ENCODE data around the gene IGF2BP2. TPM values are rescaled to one million over a fixed set of nuclear protein-coding genes. Genes with fewer than 3 reads are reported as not detected.

The IGF2BP2 gene
- polyA plus RNA-seq, 2 of the 4 experiments (the other 2 are of a cell fraction) = 2.2 to 6.1 TPM

DNA sequence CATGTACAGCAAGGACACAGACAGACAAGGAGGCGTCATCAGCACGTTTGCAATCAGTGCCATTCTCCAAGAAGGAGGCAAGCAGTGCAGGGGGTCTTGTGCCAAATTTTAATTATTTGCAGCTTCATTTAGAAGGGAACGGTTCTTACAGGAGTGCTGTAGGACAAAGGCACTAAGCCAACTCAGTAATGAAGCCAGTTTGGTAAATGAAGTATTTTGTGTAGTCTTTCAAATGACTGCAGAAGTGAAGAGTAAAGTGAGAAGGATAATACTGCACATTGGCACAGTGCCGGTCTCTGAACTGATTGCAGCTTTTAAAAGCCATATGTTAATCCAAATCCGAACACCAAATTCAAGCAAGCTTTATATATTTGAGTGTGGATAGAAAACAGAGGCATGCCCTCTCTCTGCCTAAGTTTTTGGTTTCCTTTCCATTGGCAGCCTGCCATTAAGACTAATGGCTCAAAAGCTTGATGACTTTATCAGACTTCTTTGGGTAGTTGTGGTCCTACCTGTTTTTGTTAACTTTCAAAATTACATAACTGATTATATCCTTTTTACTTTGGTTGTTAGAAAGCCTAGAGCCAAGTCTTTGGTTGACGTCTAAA lies 137.5 kb downstream of the IGF2BP2 start:
- DNase-seq (ENCODE audit: low read depth in 1 of 2, low spot score in 1 of 2) (no peak), FAIRE-seq (no peak), ATAC-seq (no peak)
- TF ChIP-seq EHMT2 (IDR thresholded peaks at IDR 0.05; ENCODE audit: low read depth) (no peak), CBX8 (IDR thresholded peaks at IDR 0.05) (no peak), HDAC2 (IDR thresholded peaks at IDR 0.05) (no peak)
- Histone ChIP-seq H3K4me1 (peaks cover 20% of the 10 kb centered on the region), H3K4me2 (no peak overlapping the region), H3K27ac (no peak overlapping the region; a peak in 1 of 6 replicates), H3K9me3 (no peaks in the 10 kb centered on the region), H3K4me3 (no peak overlapping the region)
- CTCF ChIA-PET = interaction anchor here (0.6 to 4.8 kb wide), 5 partner anchors 10 to 93 kb away, joined by 3 to 26 read pairs (median 7); no protein-coding TSS in a partner anchor
- POLR2A ChIA-PET = no interaction called here
- 95% methylated on average over 6 of the region's 6 CpGs for WGBS (ENCODE audit: missing lambda C conversion rate)

- TF ChIP-seq POLR2A (IDR thresholded peaks at IDR 0.05; ENCODE audit: low read length) = no peak
- TF ChIP-seq RARB (CRISPR knock-in tag; IDR thresholded peaks at IDR 0.05) = no peak
- no peak for TF ChIP-seq HOXB5 (CRISPR knock-in tag; IDR thresholded peaks at IDR 0.05)
- TF ChIP-seq BCL3 (IDR thresholded peaks at IDR 0.05) = no peak
- no peak for TF ChIP-seq ZC3H11A (IDR thresholded peaks at IDR 0.05)
- TF ChIP-seq, protein P1, sequence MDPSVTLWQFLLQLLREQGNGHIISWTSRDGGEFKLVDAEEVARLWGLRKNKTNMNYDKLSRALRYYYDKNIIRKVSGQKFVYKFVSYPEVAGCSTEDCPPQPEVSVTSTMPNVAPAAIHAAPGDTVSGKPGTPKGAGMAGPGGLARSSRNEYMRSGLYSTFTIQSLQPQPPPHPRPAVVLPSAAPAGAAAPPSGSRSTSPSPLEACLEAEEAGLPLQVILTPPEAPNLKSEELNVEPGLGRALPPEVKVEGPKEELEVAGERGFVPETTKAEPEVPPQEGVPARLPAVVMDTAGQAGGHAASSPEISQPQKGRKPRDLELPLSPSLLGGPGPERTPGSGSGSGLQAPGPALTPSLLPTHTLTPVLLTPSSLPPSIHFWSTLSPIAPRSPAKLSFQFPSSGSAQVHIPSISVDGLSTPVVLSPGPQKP (IDR thresholded peaks at IDR 0.05; ENCODE audit: low read depth, low read length) = no peak
- no peak for TF ChIP-seq CBX8 (IDR thresholded peaks at IDR 0.05)
- TF ChIP-seq, protein P2, sequence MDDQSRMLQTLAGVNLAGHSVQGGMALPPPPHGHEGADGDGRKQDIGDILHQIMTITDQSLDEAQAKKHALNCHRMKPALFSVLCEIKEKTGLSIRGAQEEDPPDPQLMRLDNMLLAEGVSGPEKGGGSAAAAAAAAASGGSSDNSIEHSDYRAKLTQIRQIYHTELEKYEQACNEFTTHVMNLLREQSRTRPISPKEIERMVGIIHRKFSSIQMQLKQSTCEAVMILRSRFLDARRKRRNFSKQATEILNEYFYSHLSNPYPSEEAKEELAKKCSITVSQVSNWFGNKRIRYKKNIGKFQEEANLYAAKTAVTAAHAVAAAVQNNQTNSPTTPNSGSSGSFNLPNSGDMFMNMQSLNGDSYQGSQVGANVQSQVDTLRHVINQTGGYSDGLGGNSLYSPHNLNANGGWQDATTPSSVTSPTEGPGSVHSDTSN (IDR thresholded peaks at IDR 0.05) = no peak
- TF ChIP-seq RAD21 (conservative IDR thresholded peaks at IDR 0.05 in 1 of 2, IDR thresholded peaks at IDR 0.05 in 1 of 2) = no peak
- TF ChIP-seq ZSCAN20 (CRISPR knock-in tag; IDR thresholded peaks at IDR 0.05) = no peak
- TF ChIP-seq FOSL2 (IDR thresholded peaks at IDR 0.05) = no peak
- TF ChIP-seq FOSL2 (CRISPR knock-in tag; IDR thresholded peaks at IDR 0.05) = no peak
- TF ChIP-seq KDM1A (IDR thresholded peaks at IDR 0.05; ENCODE audit: low read depth) = no peak
- no peak for TF ChIP-seq TP53 (CRISPR knock-in tag; IDR thresholded peaks at IDR 0.05)
- TF ChIP-seq MAFK (IDR thresholded peaks at IDR 0.05; ENCODE audit: partially characterized antibody) = no peak
- TF ChIP-seq FOXS1 (CRISPR knock-in tag; IDR thresholded peaks at IDR 0.05) = no peak
- H3K4me2 ChIP-seq = no peak overlapping the region
- ATAC-seq (no peak), FAIRE-seq (no peak), DNase-seq (ENCODE audit: low read depth in 1 of 2, low spot score in 1 of 2) (no peak)
- POLR2A ChIA-PET = no interaction called here
- no peak overlapping the region for H3K4me3 ChIP-seq
- 87% methylated on average over 9 of the region's 9 CpGs for WGBS (ENCODE audit: missing lambda C conversion rate)
- no peaks in the 10 kb centered on the region for H3K9me3 ChIP-seq
- H3K27ac ChIP-seq = no peak overlapping the region
- H3K4me1 ChIP-seq = peaks cover 20% of the 10 kb centered on the region
- CTCF ChIA-PET = interaction anchor here (4.8 kb wide), 1 partner anchor 25 kb away, joined by 26 read pairs; no protein-coding TSS in a partner anchor
These were observed 139.4 kb downstream of the IGF2BP2 start for GRCh38 chr3:185685231-185686035.

DNA sequence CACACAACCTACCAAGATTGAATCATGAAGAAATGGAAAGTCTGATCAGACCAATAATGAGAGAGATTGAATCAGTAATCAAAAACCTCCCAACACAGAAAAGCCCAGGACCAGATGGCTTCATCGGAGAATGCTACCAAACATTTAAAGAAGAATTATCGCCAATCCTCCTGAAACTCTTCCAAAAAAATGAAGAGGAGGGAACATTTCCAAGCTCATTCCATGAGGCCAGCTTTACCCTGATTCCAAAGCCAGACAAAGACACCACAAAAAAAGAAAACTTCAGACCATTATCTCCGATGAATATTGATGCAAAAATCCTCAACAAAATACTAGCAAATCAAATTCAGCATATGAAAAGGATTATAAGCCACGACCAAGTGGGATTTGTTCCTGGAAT lies 144.6 kb downstream of the IGF2BP2 start:
- whole genome bisulfite sequencing (ENCODE audit: missing lambda C conversion rate) = 86% methylated on average over 4 of the region's 4 CpGs
- no peak overlapping the region for H3K27ac ChIP-seq
- FAIRE-seq = no peak
- no peak for ATAC-seq
- ChIA-PET CTCF (interaction anchor here (1.2 to 2.5 kb wide), 2 partner anchors 20 to 88 kb away, joined by 5 to 7 read pairs; no protein-coding TSS in a partner anchor), POLR2A (no interaction called here)
- TF ChIP-seq HOXA7 (CRISPR knock-in tag; IDR thresholded peaks at IDR 0.05) = no peak
- no peak for TF ChIP-seq CHD2 (IDR thresholded peaks at IDR 0.05; ENCODE audit: low read length, partially characterized antibody)
- H3K4me2 ChIP-seq = no peak overlapping the region
- H3K9me3 ChIP-seq = no peaks in the 10 kb centered on the region
- no peak overlapping the region for H3K4me3 ChIP-seq
- H3K4me1 ChIP-seq = no peaks in the 10 kb centered on the region; the same call in 2 of the 3 replicates
- DNase-seq (ENCODE audit: low read depth in 1 of 2, low spot score in 1 of 2) = no peak

All from A549 (cell line).